ENCODE measurements around the gene ORAI3.
A peak's percentile ranks its signal among the peaks of the same experiment; 100 is the strongest.

DNA sequence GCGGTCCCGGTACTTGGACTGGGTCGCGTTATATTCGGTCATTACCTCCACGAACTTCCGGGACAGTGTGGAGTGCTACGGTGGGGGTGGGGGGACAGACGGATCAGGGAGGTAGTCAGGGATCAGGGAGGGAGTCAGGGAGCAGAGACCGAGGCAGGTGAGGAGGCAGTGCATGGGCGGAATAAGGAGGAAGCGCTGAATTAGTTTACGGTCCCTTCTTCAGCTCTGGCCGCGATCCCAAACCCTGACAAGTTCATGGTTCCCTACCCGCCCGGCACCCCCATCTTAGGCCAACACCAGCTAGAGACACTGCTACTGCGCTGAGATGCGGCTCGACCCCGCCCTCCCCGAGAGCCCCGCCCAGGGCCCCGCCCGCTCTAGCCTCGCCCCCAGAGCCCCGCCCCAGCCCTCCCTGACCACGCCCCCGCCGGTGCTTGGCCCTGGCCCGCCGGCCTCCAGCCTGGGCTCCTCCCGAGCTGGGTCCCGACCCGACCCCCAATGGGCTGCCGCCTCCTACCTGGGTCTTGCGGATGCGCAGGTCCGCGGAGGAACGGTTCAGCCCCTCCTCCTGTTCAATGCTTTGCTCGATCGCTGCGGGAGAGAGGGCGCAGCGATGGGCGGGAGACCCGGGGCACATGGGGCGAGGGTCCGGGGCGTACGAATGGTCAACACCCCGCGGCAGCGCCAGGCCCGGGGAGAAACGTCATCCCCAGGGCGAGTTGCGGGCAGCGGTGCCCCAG is 48.3 kb downstream of the ORAI3 start:
- TF ChIP-seq, protein P1, sequence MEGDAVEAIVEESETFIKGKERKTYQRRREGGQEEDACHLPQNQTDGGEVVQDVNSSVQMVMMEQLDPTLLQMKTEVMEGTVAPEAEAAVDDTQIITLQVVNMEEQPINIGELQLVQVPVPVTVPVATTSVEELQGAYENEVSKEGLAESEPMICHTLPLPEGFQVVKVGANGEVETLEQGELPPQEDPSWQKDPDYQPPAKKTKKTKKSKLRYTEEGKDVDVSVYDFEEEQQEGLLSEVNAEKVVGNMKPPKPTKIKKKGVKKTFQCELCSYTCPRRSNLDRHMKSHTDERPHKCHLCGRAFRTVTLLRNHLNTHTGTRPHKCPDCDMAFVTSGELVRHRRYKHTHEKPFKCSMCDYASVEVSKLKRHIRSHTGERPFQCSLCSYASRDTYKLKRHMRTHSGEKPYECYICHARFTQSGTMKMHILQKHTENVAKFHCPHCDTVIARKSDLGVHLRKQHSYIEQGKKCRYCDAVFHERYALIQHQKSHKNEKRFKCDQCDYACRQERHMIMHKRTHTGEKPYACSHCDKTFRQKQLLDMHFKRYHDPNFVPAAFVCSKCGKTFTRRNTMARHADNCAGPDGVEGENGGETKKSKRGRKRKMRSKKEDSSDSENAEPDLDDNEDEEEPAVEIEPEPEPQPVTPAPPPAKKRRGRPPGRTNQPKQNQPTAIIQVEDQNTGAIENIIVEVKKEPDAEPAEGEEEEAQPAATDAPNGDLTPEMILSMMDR (IDR thresholded peaks at IDR 0.05) = no peak
- TF ChIP-seq POLR2A (IDR thresholded peaks at IDR 0.05) = peak in 1 of 2 donors; percentile 25

Data from vagina (tissue), 2 donors.